Mammary epithelial cell (primary cell): ENCODE data around the gene OCA2.

ENCODE experiments used
- CTCF ChIP-seq, 2 donors: IDR thresholded peaks in 1 of 2; conservative IDR thresholded peaks in 1 of 2; 2 replicates each; pipeline ENCODE4 v1.5.1; 2011 to 2012; ENCODE audit warnings: inconsistent platforms in 2 of 2, low read length in 2 of 2, mild to moderate bottlenecking in 2 of 2, control low read depth in 1 of 2, low read depth in 1 of 2; ENCODE audit not compliant: insufficient read depth in 1 of 2; ENCODE audit errors: extremely low read depth in 1 of 2
- EZH2 ChIP-seq: IDR thresholded peaks from 2 replicates; pipeline ENCODE4 v1.6.1; 2012; ENCODE audit warnings: low read length, inconsistent platforms, borderline replicate concordance

GRCh38 chr15:28113394-28114113, 14.4 kb upstream of the OCA2 start:
- TF ChIP-seq EZH2 (no peak), CTCF (conservative IDR thresholded peaks at IDR 0.05 in 1 of 2, IDR thresholded peaks at IDR 0.05 in 1 of 2; ENCODE audit: extremely low read depth in 1 of 2, insufficient read depth in 1 of 2, low read depth in 1 of 2, low read length in 2 of 2) (no peak)
